HG02678 (cell line): ENCODE data around the gene GRIFIN.
"Not testable (repeated sequence)": the region's sequence is repeated elsewhere in the genome, so short reads cannot be mapped to it uniquely, and the experiment has no call there.

Experiments used
- ATAC-seq: cut with Tn5 transposase; IDR thresholded peaks from one replicate; pipeline ENCODE4 v1.9.1; 2021; ENCODE audit warnings: mild to moderate bottlenecking, moderate library complexity; ENCODE audit not compliant: unreplicated experiment

GRIFIN gene

DNA sequence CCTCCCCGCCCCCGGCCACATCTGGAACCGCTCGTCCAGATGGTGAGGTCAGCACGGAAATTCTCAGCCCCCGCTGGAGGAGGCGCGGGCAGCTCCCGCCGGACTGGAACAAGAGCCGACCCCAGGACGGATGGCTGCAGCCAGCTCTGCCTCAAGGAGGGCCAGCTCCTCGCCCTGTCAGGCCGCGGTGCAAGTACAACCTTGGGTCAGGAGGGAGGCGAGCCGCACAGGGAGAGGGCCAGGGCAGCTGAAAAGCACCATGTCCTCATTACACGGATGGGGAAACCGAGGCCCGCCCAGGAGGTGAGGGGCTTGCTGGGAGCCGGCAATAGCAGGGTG, 3.8 kb upstream of the GRIFIN start:
- no peak for ATAC-seq

DNA sequence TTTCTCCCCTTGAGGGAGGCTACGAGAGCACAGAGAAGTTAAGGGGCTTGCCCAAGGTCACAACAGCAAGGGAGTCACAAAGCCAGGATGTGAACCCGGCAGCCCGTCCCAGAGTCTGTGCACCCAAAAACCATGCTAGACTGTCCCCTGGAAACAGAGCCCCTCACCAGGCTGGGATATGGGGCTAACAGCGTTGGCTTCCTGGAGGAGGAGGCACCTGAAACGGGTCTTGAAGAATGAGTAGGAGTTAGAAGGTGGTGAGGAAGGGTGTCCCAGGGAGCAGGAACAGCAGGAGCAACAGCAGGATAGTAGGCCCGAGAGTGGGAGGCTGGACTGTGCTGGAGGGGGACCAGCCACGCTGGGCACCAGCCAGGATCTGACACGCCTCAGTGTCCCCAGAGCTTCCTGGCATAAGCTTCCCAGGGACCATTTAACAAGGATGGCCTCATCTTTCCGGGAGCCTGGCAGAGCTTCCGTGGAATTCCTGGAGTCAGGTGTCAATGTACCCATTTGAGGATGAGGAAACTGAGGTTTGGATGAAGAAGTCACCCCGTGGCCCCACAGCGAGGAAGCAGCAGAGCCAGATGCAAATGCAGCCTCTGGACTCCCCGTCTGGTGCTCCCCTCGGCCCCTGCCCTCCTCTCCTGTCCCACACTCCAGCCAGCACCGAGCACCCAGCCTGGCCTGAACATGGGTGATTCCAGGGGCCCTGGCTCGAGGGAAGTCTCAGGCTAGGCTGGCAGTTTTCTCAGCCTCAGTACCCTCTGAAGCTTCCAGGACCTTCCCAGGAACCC, 3.3 kb upstream of the GRIFIN start:
- no peak for ATAC-seq

DNA sequence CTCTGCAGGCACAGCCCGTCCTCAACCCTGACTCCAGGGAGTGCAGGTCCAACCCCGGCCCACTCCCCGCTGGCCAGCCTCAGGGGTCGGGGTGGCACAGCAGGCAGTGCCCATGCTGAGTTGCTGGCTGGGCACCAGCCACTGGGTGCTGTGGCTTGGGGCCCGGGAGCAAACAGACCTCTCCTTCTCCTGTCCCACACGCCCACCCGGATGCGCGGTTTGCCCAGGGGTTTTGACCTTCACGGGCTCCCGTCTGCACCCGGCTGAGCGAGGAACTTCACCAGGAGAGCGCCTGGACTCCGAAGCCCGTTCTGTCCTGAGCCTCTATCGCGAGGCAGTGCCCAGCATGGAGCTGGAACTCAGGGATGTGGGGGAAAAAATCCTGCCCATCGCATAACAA, 2.6 kb upstream of the GRIFIN start:
- ATAC-seq = no peak

DNA sequence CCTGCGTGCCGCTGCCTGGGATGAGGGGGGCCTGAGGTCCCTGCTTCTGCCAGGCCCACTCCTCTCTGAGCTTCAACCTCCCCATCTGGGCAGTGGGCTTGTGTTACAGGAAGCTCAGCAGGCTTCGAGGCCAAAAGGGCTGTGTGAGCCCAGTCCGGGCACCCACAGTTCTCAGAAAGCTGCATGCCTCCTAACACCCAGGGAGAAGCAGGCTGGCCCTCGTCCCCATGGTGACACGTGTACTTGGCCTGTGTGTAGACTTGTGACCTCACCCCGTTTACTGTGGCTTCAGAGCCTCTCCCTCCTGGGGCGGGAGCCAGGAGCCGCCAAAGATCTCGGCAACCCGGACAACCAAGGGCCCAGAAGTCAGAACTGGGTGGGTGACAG, 2.2 kb upstream of the GRIFIN start:
- ATAC-seq = no peak

DNA sequence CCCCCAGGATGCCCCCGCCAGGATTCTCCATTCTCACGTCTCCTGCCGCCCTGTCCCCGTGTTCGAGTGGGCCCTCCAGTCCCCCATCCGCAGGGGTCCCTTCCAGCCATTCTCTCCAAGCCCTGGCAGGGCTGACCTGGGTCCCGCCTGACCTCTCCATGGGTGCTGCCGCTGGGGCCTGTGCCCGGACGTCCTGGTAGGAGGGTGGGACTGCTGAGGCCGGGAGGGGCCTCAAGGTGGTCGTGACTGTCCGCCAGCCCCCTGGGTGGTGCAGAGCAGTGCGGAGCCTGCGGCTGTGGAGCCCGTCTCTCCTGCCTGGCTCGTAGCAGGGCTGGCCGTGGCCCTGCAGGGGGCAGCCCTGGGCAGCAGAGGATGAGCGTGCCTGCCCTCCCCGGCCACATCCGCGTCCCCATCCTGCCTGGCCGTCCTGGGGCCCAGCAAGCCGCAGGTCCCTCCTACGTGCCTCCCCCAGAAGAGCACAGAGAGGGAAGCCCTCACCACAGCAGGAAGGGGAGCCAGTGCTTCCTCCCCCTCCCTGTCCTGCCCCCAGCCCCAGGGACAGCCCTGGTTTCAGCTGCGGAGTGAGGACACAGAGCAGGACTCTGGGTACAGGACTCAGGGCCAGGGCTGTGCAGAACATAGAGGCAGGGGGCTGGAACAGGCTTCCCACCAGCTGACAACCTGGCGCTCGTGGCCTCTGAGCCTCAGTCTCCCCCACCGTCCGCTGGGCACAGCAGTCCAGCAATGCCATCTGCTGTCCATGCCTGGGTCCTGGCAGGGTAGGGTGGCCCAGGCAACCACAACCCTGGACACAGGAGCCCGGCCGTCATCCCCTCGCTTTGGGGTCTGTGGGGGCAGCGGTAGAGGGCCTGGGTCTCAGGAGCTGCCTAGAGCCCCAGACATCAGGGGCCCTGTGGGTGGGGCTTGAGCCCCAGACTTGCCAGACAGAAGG, 1.5 kb upstream of the GRIFIN start:
- peak; percentile 54 for ATAC-seq

DNA sequence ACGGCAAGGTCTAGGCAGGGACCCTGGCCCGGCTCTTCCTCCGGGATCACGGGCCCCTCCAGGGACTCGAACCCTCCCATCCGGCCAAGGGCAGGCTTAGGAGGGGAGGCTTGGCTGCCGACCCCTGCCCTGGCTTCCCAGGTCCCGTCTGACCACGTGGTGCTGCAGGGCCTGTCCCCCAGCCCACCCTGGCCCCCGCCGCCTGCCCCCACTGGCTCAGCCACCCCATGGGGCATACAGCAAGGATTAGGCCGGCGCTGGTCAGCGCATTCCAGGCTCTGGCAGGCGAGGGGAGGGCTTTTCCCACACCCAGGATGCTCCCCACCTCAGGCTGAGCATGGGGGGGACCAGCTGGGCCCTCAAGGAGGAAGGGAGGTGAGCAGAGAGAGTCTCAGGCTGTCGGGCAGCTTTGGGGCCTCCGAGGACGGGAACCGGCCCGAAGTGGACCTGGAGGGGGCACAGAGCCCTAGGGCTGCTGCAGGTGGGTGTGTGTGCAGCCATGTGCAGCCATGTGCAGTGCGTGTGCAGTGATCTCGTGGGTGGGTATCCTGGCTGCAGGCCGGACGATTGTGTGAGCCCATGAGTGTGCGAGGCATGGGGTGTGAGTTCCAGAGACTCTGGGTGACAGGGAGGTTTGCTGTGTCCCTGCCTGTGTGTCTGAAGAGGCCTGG, 713 bp upstream of the GRIFIN start:
- no peak for ATAC-seq

DNA sequence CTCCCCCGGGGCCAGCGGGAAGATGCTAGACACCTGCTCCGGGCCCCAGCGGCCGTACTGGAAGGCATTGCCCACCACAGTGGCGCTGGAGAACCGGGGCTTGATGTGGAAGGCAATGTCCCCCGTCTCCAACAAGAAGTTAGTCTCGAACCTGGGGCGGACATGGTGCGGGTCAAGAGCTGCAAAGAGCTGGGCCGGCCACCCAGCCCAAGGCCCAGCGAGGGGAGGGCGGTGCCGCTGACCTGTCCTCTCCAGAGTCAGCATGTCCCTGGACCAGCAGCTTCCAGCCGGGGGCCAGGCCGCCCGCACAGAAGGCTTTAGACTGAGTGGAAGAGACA, 551 bp downstream of the GRIFIN start:
- no peak for ATAC-seq

DNA sequence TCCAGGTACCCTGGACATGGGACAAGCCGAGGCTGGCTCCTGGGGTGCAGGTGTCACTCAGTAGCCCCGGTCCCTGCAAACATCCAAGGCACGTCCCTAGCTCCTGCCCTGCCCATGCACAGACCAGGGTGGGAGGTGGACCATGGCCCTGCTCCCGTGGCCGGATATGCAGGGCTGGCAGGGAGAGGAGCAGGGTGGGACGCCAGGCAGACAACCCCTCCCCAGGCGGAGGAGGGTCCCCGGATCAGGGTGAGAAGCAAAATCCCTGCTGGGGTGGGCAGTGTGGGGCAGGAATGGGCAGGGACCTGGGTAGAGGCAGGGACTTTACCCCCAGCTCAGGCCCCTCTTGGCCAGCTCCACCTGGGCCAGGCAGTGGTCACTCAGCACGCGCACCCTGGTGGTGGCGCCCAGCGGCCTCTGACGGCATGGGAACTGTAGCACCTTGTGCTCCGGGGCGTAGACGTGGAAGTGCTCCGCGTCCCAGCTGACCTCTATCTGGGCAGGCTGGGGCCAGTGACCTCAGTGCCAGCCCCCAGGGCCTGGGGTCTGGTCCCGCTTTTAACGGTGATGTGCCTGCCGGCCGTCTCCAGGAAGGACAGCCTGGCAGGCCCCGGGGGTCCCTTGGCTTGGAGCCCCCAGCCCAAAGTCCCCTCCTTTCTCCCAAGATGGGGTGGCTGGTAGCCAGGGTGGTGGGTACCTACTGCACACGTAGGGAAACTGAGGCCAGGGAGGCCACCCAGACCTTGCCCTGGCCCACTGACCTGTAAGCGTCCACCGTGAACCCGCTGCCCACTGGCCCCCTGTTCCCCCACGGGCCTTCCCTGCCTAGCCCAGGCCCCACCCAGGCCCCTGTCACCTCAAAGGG, 1.2 kb downstream of the GRIFIN start:
- no peak for ATAC-seq

DNA sequence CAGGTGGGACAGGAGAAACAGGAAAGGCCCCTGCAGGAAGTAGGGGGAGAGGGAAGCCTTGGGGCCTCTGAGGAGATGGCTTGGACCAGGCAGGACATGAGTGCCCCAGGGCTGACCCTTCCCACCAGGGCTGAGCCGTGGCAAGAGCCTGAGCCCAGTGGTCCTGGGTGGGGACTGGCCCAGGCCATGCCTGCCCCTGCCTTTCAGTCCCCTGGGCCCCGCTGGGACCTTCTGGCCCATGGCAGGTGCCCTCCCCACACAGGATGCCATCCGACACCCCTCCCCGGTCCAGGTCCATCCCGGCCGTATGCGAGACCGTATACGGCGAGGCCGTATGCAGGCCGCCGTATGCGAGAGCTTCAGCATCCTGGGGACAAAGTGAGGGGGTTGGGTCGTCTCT, 2.0 kb downstream of the GRIFIN start:
- ATAC-seq = no peak

DNA sequence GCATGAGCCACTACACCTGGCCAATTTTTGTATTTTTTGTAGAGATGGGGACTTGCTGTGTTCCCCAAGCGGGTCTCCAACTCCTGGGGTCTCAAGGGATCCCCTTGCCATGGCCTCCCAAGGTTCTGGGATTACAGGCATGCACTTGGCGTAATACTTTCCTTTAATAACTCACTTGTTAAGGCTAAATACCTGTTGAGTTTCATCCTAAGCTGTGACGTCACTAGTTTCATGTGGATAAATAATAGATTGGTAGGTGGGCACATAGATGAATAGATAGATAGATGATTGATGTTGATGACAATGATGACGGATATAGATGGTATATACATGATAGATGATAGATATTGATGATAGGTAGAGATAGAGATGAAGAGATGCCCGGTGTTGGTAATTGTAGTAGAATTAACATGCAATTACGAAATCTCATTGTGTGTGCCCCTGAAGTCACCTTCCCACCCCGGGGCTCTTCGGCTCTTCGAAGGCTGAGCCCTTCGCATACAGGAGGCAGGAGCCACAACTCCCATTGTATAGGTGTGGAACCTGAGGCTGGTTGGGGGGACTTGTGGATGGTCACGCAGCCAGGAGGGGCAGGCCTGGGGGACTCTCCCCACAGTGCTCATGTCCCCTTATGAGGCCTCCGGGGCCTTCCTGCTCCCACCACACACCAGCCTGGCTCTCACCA, 2.6 kb downstream of the GRIFIN start:
- ATAC-seq = no peak

DNA sequence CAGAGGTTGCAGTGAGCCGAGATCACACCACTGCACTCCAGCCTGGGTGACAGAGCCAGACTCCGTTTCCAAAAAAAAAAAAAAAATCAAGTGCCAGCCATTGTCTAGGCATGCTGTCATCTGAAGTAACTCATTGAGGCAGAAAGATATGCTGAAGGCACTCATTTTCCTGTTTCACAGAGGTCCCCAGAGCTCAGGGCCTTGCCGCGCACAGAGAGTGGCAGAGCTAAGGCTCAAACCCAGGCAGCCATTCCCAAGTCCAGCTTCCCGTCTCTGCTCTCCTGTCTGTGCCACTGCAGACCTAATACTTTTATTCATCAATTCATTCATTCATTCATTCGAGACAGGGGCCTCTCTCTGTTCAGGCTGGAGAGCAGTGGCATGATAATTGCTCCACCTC, 3.5 kb downstream of the GRIFIN start:
- ATAC-seq = no peak

DNA sequence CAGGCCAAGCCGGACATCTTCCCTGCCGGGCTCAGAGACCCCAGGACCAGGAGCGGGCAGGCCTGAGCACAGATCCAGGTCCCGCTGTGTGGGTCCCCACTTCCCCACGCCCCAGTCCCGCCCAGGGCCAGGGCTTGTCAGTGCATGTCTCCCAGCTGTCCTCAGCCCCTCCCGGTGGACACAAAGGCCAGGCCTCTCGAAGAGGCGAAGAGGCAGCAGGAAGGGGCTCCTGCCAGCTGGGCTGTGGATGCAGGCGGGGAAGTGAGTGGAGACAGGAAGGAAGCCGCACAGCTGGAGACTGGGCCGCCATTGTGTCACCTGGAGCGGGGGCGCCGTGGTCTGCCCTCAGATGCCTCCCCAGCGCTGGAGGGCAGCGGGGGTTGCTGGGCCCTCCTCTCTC, 4.8 kb downstream of the GRIFIN start:
- ATAC-seq = no peak

DNA sequence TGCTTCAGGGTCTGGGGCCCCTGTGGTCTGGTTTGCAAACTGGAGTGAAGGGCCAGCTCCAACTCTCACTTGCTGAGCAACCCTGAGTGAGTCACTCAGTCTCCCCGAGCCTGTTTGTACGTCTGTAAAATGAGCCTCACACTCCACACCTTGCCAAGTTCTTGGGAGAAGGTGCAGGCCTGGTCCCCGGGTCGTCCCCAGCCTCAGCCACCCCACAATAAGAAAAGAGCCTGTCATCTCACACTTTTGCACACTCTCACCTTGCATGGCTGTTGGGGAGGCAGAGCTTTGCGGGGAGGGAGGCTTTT, 5.2 kb downstream of the GRIFIN start:
- no peak for ATAC-seq

DNA sequence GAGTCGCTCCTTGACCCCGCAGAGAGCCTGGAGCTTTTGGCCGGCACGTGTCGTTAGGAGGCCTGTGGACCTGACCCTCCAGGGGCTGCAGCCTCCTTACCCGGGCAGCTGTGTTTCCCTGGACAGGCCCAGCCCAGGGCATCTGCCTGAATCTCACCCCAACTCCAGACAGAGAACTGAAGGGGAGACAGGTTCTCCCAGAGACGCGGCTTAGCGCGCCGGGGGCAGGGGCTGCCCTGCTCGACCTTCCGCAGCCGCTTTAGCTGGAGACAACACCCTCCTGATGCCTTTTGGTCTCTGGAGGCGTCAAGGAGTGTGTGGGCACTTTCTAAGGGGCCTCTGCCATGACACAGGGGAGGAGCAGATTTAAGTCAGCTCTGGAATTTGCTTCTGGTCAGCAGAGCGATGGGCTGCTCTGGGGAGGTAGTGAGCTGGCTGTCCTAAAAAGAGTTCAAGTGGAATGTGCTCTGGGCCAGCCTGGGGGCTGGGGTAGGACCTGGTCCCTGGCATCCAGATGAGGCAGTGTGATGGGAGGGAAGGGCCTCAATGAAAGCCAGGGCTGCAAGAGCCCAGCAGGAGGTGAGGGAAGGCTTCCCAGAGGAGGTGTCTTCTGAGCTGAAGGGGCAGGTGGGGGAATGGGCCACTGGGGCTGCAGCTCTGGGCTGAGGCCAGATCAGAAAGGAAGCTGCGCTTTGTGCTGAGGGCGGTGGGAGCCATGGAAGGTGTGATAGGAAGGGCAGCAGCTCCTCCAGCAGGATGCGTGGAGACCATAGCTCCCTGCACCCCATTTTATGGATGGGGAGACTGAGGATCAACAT, 5.8 kb downstream of the GRIFIN start:
- no peak for ATAC-seq

DNA sequence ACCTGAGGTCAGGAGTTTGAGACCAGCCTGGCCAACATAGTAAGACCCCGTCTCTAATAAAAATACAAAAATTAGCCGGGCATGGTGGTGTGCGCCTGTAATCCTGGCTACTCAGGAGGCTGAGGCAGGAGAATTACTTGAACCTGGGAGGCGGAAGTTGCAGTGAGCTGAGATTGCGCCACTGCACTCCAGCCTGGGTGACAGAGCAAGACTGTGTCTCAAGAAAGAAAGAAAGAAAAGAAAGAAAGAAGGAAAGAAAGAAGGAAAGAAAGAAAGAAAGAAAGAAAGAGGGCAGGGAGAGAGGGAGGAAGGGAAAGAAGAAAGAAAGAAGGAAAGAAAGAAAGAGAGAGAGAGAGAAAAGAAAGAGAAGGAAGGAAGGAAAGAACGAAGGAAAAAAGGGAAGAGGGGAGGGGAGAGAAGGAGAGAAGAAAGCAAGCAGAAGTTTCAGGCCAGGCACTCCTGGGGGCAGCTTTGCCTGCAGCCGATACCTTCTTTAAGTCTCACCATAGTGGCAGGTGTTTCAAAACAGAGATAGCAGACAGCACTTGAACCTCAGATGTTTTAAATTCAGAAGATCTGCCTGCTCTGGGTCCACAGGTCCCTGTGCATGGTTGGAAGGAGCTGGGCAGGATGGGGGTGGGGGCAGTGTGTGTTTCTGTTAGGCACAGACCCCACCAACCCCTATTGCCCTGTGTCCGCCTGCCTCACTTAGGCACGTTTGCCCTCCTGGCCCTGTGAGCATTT, 6.6 kb downstream of the GRIFIN start:
- not testable (repeated sequence) for ATAC-seq

DNA sequence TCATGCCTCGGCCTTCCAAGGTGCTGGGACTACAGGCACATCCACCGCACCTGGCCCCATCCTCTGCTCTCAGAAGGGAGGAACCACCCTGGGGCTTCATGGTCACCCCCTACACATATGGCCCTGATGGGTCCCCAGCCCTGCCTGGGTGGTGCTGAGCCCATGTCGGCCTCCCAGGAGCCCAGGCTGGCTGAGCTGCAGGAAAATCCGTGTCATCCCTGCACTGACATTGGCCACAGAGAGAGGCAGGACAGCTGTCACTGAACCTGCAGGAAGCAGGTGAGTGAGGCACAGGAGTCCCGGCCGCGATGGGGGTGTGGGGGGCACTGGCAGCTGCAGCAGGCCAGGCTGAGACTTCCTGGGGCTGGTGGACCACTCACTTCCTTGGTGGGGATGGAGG, 8.0 kb downstream of the GRIFIN start:
- ATAC-seq = no peak

DNA sequence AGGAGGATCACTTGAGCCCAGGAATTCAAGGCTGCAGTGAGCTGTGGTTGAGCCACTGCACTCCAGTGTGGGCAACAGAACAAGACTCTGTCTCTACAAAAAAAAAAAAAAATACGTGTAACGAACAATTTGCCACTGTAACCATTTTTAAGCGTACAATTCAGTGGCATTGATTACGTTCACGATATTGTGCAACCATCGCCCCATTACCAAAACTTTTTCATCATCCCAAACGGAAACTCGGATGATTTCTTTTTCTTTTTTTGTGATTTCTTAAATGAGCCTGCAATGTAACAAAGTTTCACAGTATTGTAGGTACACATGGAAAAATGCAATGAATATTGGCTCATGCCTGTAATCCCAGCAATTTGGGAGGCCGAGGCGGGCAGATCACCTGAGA, 9.5 kb downstream of the GRIFIN start:
- ATAC-seq = no peak

DNA sequence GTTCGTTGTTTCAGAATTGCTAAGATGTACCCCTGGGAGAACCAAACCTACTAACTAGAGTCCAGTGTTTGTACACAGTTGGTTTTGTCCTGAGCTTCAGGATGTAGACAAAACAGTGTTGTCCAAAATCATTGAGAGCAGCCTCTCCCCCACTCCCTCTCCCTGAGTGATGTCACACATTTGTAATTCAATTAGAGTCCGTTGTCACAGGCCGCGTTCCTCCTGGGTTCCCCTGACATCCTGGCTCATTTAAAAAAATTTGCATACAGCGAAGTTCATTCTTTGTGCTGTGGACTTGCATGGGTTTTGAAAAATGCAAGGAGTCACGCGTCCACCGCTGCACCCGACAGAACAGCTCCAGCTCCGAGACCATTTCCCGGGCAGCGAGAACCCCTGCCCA, 10.3 kb downstream of the GRIFIN start:
- no peak for ATAC-seq

DNA sequence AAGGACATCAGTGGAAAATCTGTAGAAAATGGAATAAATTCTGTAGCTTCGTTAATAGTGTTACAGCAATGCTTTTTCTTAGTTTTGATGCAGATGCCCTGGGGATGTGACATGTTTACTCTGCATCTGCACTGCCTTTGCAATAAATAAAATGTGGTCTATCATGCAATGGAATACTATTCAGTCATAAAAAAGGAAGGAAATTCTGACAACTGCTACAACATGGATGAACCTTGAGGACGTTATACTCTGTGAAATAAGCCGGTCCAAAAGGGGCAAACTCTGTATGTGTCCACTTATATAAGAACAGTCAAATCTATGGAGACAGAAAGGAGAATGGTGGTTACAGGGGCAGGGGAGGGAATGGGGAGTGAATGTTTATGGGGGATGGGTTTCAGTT, 13.5 kb downstream of the GRIFIN start:
- ATAC-seq = no peak
